GM12891 (cell line): Measurements from ENCODE around the gene CDC25A.

Experiments used
- POLR2A ChIP-seq: IDR thresholded peaks from 2 replicates; pipeline ENCODE4 v1.6.1; 2011; ENCODE audit warnings: low read depth, low read length, control low read depth
- POLR2AphosphoS5 ChIP-seq: IDR thresholded peaks from 2 replicates; pipeline ENCODE4 v1.6.1; 2011; ENCODE audit warnings: low read depth, low read length, control low read depth

GRCh38 chr3:48194446-48195071, 6.3 kb upstream of the CDC25A start:
- TF ChIP-seq POLR2A (no peak), POLR2AphosphoS5 (no peak)
